Gastroesophageal sphincter (tissue), 3 donors: ENCODE results near the gene MIER2.

Experiments
- EP300 ChIP-seq: sonication (generic); formaldehyde crosslinking; IDR thresholded peaks from one replicate; pipeline ENCODE4 v1.6.1; 2017; ENCODE audit warnings: antibody characterized with exemption, mild to moderate bottlenecking
- POLR2AphosphoS5 ChIP-seq: sonication (generic); formaldehyde crosslinking; IDR thresholded peaks from one replicate; pipeline ENCODE4 v1.6.1; 2017; ENCODE audit warnings: antibody characterized with exemption
- TF ChIP-seq, protein P1 (sequence below), 4 experiments: fragments of 200-600 bp in 2 of 4; fragments of 450-650 bp in 2 of 4; sonication (generic) in 1 of 4; IDR thresholded peaks; one replicate each; pipeline ENCODE4 v1.5.1; 2017 to 2019; ENCODE audit warnings: antibody characterized with exemption in 4 of 4, mild to moderate bottlenecking in 2 of 4, moderate library complexity in 2 of 4

DNA sequence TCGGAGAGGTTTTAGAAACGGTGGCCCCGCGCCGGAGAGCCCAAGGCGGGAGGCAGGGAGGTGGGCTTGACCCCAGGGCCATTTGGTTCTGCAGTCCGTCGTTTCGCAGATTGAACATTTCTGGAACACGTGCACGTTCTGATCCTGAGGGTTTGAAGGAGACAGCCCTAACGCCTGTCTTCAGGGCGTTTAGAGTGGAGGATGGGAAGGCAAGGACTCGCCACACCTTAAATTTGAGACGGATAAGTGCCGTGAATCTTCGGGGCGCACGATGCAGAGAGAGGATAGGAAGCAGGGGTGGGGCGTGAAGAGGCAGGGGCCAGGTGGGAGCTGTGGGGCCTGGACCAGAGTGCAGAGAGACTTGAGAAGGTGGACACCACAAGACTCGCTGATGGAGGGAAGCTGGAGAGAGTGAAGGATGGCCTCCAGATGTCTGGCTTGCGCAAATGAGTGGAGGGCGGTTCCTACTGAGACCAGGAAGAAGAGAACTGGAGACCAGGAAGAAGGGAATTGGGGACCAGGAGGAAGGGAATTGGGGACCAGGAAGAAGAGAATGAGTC, 804 bp upstream of the MIER2 start:
- TF ChIP-seq, protein P1, sequence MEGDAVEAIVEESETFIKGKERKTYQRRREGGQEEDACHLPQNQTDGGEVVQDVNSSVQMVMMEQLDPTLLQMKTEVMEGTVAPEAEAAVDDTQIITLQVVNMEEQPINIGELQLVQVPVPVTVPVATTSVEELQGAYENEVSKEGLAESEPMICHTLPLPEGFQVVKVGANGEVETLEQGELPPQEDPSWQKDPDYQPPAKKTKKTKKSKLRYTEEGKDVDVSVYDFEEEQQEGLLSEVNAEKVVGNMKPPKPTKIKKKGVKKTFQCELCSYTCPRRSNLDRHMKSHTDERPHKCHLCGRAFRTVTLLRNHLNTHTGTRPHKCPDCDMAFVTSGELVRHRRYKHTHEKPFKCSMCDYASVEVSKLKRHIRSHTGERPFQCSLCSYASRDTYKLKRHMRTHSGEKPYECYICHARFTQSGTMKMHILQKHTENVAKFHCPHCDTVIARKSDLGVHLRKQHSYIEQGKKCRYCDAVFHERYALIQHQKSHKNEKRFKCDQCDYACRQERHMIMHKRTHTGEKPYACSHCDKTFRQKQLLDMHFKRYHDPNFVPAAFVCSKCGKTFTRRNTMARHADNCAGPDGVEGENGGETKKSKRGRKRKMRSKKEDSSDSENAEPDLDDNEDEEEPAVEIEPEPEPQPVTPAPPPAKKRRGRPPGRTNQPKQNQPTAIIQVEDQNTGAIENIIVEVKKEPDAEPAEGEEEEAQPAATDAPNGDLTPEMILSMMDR (IDR thresholded peaks at IDR 0.05): no peak
- TF ChIP-seq EP300: no peak
- no peak for TF ChIP-seq POLR2AphosphoS5
